Stimulated activated CD4-positive, alpha-beta T cell treated with anti-CD3 and anti-CD28 coated beads, TNF-alpha, amount 100 ng/mL, for 1 hour (primary cell): ENCODE measurements around the gene MTUS2.

Experiments used
- DNase-seq, 3 donors: peaks; one replicate each; pipeline ENCODE4 v3.0.0-alpha.2; 2020; ENCODE audit warnings: low read depth in 3 of 3, low spot score in 1 of 3

MTUS2 gene

GRCh38 chr13:28856287-28856686 lies 36.1 kb downstream of the MTUS2 start:
- DNase-seq: no peak

GRCh38 chr13:28859069-28859468 lies 38.9 kb downstream of the MTUS2 start:
- DNase-seq: no peak

DNA sequence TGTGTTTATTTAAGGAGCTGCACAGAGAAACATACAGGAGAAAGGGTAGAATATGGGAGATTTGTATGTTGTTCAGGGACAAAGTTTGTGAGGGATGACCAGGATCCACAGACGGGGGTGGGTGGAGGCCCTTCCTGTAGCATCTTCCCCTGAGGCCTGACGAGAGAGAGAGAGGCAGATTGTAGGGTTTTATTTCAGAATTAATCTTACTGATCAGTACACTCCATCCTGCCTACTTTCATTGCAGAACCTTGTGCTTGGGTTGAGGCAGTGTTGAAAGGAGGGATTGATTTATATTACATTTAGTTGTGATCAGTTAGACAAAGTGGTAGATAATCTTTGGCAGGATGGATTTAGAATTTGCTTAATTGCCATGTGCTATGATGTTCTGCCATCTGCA lies 39.6 kb downstream of the MTUS2 start:
- no peak for DNase-seq

- DNase-seq: no peak
These were observed 44.4 kb downstream of the MTUS2 start for GRCh38 chr13:28864544-28864943.

GRCh38 chr13:28865149-28865744 lies 45.1 kb downstream of the MTUS2 start:
- DNase-seq: no peak

DNA sequence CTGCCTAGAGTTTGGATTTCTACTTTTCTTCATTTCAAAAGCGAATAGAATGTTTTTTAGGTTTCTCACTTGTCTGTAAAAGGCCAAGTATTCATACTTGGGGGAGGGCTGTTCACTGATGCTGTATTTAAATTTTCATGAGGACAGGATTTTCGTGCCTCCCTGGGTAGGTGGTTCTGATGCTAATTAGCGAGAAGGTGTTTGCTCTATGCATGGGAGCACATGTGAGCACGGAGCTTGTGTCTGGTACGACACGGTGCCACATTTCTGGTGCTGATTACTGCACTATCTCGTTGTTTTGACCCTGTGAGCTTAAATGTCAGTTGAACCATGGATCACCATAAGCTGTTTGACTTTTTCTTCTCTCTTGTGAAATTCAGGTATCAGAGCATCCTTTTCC lies 45.8 kb downstream of the MTUS2 start:
- DNase-seq: no peak

DNA sequence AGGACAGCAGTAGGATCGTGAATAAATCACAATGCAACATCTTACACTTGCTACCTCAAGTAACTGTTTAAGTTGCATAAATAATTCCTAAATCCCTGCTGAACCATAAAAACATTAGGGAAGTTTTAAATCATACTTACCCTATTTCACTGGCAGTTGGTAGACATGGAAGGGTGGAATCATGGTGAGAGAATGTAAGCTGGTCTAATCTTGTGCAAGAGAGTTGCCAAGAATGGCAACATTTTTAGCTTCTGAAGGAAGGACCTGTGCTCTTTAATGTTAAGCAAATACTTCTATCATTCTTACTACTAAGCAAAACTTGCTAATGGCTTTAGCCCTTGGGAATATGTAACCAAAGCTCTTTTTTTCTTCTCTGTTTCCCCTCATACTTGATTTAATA lies 46.8 kb downstream of the MTUS2 start:
- no peak for DNase-seq

DNA sequence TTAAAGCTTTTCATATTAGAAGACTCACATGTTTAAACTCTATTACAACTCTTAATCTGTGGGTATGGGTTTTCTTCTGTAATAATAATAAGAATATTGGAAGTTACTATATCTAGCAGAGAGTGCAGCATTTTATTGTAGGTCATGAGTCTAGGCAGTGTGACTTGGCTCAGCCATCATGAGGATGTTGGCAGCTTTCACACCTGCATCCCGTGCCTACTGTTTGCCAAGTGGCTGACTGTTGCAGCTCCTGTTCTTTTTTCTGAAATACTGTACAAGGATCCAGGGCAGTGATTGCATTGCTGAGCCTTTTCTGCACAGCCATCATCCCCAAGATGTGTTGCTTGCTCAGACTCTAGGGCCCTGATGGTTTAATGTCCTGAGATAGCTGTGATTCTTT lies 47.4 kb downstream of the MTUS2 start:
- DNase-seq: no peak

GRCh38 chr13:28872427-28873176 lies 52.5 kb downstream of the MTUS2 start:
- no peak for DNase-seq

DNA sequence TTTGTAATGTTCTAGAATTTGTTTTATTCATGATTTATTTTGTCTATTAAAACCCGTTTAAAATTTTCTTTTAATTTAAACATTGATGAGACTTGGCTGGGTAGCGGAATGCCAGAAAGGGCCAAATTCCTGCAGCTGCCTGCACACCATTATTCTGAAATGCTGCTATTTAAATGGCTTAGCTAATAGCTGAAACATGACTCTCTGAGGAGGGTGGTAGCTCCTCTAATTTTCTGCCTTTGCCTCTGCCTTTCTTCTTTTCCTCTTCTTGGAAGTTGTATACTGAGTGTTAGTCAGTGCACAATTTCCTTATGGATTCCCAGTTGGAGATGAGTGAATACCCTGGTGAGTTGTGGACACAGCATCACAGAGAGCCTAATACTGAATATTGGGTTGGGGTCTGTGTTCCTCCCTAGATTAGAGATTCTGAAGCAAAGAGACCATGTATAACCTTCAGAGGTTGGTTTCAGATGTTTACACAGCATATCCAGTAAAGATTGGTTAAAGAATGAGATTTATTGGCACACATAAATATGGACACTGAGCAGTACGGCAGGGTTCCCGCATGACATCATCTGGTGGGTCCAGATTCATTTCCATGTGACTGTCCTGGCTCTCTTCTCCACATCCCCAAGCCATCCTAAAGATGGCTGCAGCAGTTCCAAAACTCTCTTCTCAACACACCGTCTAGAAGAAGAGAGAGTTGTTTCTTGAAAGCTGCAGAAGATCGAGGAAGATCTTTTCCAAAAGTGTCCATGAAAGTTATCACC lies 55.9 kb downstream of the MTUS2 start:
- no peak for DNase-seq

DNA sequence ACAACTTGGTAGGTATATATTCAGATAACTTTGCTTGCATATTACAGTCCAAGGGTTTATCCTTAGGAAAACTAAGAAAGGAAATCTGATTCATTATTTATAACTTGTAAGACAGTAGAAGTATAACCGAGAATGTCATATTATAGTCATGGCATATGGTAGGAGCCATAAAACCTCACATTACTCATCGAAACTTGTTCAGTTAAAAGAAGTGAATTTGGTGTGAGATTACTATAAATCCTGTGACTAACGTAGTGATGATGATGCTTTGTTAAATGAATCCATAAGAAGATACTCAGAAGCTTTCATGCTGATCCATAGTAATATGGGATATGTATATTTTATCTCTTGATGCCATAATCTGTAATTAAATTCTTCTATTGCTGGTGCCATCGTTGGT lies 57.3 kb downstream of the MTUS2 start:
- no peak for DNase-seq

DNA sequence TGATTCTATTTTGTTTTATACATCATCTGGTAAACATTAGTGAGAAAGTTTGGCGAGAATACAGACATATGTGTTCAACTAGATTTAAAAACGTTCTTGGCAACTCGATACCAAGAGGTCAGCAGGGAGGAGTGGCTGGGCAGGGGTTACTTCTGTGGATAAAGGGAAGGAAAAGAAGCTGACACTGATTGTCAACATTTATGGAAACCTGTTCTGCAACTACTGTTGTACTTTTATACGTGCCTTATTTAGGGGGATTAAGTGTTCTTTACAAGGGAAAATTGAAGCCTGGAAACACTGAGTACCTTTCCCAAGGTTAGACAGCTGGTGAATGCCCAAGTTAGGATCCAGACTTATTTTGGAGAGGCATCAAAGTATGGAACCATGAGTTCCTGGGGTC lies 65.0 kb downstream of the MTUS2 start:
- no peak for DNase-seq

GRCh38 chr13:28889086-28889732 lies 69.1 kb downstream of the MTUS2 start:
- DNase-seq: no peak

DNA sequence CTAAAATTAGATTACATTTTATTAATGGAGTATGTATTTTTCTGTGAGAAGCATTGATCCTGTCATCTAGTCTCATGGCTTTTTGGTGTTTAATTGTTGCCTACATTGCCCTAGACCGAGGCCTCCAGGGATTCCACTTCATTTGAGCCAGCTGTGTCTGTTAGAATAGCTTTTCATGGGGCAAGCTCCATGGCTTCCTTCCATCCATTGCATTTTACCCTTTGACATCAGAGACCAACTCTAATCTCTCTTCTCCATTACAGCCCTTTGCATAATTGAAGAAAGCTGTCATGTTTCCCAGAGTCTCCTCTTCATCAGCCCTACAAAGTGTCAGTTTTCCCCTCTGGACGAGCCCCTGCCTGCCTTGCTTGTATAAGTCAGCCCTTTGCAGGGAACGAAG lies 70.6 kb downstream of the MTUS2 start:
- DNase-seq: no peak

DNA sequence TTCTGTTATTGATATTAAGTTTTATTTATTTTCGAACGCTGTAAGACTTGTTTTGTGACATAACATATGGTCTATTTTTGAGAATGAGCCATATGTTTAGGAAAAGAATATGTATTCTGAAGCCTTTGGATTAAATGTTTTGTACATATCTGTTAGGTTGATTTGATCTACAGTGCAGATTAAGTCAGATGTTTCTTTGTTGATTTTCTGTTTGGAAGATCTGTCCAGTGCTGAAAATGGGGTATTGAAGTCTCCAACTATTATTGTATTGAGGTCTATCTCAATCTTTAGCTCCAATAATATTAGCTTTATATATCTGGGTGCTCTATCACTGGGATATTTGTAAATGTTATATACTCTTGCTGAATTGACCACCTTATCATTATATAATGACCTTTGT lies 97.9 kb downstream of the MTUS2 start:
- no peak for DNase-seq

- DNase-seq: no peak
These were observed 102.2 kb downstream of the MTUS2 start for GRCh38 chr13:28922341-28922740.

GRCh38 chr13:28935104-28935503 lies 115.0 kb downstream of the MTUS2 start:
- no peak for DNase-seq

GRCh38 chr13:28942906-28943305 lies 122.8 kb downstream of the MTUS2 start:
- DNase-seq: no peak

DNA sequence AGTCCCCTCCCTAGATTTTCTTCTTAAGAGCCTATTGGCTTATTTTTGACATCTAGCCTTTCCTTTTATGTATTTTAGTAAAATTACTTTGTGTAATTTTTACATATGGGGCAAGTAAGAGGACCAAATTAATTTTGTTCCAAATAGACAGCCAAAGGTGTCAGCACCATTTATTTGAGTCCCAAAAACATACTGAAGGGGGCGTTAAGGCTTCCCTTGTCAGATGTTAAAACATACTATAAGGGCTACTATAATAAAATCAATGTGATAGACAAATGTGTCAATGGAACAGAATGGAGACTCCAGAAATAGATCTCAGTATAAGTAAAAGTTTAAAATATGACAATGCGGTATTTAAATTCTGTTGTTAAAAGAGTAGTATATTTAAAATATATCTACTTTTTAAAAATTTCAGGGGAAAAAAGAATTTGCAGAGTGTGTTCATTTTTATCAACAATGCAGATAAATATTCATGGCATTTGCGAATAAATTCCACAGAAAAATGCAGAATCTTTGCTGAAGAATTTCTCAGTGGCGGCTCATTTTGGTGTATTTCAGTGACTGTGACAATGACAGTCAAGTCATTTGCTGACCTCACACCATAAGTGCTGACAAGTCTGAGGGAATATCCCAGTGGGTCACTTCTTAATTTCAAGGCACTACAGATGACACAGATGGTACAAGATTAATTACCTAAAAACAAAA lies 133.7 kb downstream of the MTUS2 start:
- DNase-seq: no peak

DNA sequence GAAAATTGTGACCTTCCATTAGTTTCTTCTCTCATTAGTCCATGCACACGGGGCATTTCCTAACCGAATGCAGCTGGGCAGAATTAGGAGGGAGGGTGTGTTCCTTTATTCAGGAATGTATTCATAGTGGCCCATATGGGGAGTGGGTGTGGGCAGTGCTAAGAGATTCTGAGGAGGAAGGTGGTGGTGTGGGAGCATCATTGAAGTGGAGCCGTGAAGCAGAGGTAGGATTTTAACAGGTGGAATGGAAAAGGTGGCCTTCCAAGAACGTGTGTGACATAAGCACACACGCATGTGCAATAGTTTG lies 134.2 kb downstream of the MTUS2 start:
- no peak for DNase-seq

GRCh38 chr13:28954810-28955209 lies 134.7 kb downstream of the MTUS2 start:
- no peak for DNase-seq
